NB4 (cell line): ENCODE data around the gene CDC42.

Source experiments
- DNase-seq: peaks from one replicate; pipeline ENCODE4 v3.0.0; 2010; ENCODE audit warnings: low read depth
- H3K4me3 ChIP-seq: one replicate; pipeline ENCODE4 v1.5.1; 2011; ENCODE audit warnings: mild to moderate bottlenecking, low read depth, low read length, moderate library complexity
- CTCF ChIP-seq: IDR thresholded peaks from one replicate; pipeline ENCODE4 v1.5.1; 2012; ENCODE audit warnings: low read depth, low read length
- MYC ChIP-seq: IDR thresholded peaks from 2 replicates; pipeline ENCODE4 v1.6.1; 2011; ENCODE audit warnings: low read depth, low read length
- POLR2A ChIP-seq: IDR thresholded peaks from 2 replicates; pipeline ENCODE4 v1.6.1; 2011; ENCODE audit warnings: mild to moderate bottlenecking; ENCODE audit not compliant: insufficient read length; ENCODE audit errors: extremely low read depth
- TF ChIP-seq, protein P1 (sequence below): IDR thresholded peaks from 2 replicates; pipeline ENCODE4 v1.6.1; 2011; ENCODE audit warnings: low read depth, low read length

CDC42 gene

GRCh38 chr1:22119626-22120468, 67.3 kb downstream of the CDC42 start:
- no peak for TF ChIP-seq POLR2A
- no peak for TF ChIP-seq MYC
- TF ChIP-seq, protein P1, sequence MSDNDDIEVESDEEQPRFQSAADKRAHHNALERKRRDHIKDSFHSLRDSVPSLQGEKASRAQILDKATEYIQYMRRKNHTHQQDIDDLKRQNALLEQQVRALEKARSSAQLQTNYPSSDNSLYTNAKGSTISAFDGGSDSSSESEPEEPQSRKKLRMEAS: no peak
- TF ChIP-seq CTCF: no peak
- DNase-seq: no peak

DNA sequence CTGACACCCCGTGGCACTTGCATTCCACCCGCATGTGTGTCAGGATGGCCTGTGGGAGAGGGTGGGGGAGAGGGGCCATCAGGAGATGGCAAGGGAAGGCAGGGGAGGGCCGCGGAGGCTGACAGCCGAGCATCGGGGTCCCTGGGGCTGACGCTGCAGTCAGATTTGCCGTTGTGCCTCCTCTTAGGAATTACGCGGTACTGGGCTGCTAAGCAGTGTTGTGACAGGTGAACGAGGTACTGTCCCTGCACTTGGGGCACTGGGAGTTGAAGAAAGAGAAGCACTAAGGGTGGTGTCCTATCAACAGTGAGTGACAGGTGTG, 67.9 kb downstream of the CDC42 start:
- no peak overlapping the region for H3K4me3 ChIP-seq
- no peak for TF ChIP-seq POLR2A
- TF ChIP-seq, protein P1: no peak
- no peak for TF ChIP-seq CTCF
- no peak for TF ChIP-seq MYC
- no peak for DNase-seq

More at GRCh38 chr1:22119626-22120468, 67.3 kb downstream of the CDC42 start:
- H3K4me3 ChIP-seq: no peak overlapping the region

- H3K4me3 ChIP-seq: no peak overlapping the region
- no peak for DNase-seq
- TF ChIP-seq POLR2A (no peak), MYC (no peak), CTCF (no peak)
- TF ChIP-seq, protein P1: no peak
Measured at GRCh38 chr1:22121421-22121911, 69.0 kb downstream of the CDC42 start.

DNA sequence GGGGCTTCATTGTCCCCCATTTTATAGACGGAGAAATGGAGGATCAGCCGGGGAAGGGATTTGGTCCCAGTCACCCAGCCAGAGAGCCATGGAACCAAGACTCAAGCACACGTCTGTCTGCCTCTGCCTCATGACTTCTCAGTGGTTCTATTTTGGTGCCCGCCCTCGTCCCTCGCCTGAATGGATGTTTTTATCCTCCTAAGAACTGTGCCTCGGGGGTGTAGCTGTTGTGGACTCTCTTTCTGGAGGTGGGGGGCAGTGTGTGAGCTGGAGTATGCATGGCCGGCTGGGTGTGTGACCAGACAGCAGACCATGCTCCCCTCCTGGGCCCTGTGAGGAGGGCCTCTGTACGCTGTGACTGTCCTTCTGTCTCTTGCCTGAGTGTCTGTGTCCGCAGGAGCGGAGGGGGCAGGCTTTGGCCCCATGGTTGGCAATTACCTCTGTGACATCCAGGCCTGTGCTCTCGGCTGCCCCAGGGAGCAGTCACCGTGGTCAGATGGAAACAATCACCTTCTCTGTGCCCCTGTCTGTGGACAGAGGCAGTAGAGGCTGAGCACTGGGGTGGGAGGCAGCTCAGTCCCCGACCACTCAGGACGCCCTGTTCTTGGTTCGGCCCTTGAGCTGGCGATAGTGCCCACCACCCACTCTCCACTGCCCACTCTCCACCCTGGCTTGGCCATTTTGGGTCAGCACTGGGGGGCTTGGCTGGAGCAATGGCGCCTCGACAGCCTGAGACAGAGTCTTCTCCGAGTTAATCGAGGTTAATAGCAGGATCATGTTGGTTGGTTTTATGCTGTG, 70.0 kb downstream of the CDC42 start:
- TF ChIP-seq CTCF (no peak), POLR2A (no peak), MYC (no peak)
- TF ChIP-seq, protein P1: no peak
- H3K4me3 ChIP-seq: no peak overlapping the region
- DNase-seq: no peak

DNA sequence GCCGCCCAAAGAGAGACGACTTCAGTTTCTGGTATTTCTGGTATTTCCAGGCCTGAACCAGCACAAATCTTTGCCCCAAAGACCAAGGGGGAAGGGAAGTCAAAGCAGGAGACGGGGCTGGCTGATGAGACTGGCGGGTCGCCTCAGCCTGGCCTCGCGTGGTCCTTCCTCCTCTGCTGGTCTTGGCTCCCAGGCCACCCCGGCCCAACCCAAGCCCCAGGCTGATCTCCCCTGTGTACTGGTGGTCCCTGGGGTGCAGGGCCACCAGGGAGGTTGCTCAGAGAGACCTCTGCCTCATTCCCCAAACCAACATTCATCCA, 70.5 kb downstream of the CDC42 start:
- DNase-seq: no peak
- no peak overlapping the region for H3K4me3 ChIP-seq
- TF ChIP-seq, protein P1: no peak
- TF ChIP-seq CTCF: no peak
- no peak for TF ChIP-seq MYC
- no peak for TF ChIP-seq POLR2A
